Fibroblast of lung (primary cell): ENCODE measurements around the gene PSKH1.

ENCODE experiments used
- EZH2 ChIP-seq: IDR thresholded peaks from 2 replicates; pipeline ENCODE4 v1.5.1; 2012; ENCODE audit warnings: low read length, control low read depth, mild to moderate bottlenecking; ENCODE audit errors: missing control alignments
- TF ChIP-seq, protein P1 (sequence below), 2 donors: IDR thresholded peaks in 1 of 2; conservative IDR thresholded peaks in 1 of 2; 1 replicate in 1 of 2; 2 replicates in 1 of 2; pipeline ENCODE4 v1.5.1; 2011 to 2012; ENCODE audit warnings: low read length in 2 of 2, control low read depth in 1 of 2, inconsistent platforms in 1 of 2, low read depth in 1 of 2, mild to moderate bottlenecking in 1 of 2

DNA sequence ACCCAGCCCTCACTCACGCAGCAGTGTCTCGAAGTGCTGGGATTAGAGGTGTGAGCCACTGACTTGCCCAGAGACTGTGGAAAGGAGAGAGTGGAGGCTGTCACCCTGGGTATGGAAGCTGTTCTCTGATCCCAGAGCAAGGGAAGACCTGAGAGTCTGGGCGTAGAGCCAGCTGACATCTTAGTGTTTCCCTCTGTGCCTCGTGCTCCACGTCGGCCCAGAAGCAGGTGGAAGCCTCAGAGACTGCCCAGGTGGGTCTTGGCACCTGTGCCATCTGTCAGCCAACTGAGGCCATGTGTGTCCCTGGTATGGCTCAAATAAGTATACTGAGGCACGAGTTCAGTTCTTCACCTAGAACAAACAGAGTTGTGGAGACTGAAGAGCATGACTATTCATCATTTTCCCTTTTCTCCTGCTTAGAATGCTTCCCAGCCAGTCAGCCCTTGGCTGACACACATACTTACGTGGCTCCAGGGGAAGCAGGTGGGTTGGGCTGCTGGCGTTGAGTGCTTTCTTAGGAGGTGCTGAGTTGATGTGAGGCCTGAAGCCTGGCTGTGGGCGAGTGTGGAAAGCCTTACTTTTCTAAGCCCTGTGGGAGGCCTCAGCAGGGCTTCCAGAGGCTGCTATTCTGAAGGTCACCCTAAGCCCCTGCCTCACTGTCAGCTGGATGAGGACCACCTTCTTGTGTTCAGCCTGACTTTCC lies 30.5 kb downstream of the PSKH1 start:
- TF ChIP-seq, protein P1, sequence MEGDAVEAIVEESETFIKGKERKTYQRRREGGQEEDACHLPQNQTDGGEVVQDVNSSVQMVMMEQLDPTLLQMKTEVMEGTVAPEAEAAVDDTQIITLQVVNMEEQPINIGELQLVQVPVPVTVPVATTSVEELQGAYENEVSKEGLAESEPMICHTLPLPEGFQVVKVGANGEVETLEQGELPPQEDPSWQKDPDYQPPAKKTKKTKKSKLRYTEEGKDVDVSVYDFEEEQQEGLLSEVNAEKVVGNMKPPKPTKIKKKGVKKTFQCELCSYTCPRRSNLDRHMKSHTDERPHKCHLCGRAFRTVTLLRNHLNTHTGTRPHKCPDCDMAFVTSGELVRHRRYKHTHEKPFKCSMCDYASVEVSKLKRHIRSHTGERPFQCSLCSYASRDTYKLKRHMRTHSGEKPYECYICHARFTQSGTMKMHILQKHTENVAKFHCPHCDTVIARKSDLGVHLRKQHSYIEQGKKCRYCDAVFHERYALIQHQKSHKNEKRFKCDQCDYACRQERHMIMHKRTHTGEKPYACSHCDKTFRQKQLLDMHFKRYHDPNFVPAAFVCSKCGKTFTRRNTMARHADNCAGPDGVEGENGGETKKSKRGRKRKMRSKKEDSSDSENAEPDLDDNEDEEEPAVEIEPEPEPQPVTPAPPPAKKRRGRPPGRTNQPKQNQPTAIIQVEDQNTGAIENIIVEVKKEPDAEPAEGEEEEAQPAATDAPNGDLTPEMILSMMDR (conservative IDR thresholded peaks at IDR 0.05 in 1 of 2, IDR thresholded peaks at IDR 0.05 in 1 of 2; ENCODE audit: low read depth in 1 of 2, low read length in 2 of 2) = no peak
- no peak for TF ChIP-seq EZH2
